HG03432 (cell line): ENCODE data around the gene MYO5B.
"Not testable (repeated sequence)": the region's sequence is repeated elsewhere in the genome, so short reads cannot be mapped to it uniquely, and the experiment has no call there.

Source experiments
- ATAC-seq: cut with Tn5 transposase; IDR thresholded peaks from one replicate; pipeline ENCODE4 v1.9.1; 2021; ENCODE audit warnings: mild to moderate bottlenecking, moderate library complexity; ENCODE audit not compliant: unreplicated experiment

The MYO5B gene

GRCh38 chr18:49845629-49846360 is 349.2 kb downstream of the MYO5B start:
- no peak for ATAC-seq

GRCh38 chr18:49844903-49845302 is 350.0 kb downstream of the MYO5B start:
- ATAC-seq = no peak

GRCh38 chr18:49843778-49844625 is 350.9 kb downstream of the MYO5B start:
- ATAC-seq = no peak

GRCh38 chr18:49843131-49843530 is 351.8 kb downstream of the MYO5B start:
- no peak for ATAC-seq

GRCh38 chr18:49842656-49843055 is 352.3 kb downstream of the MYO5B start:
- no peak for ATAC-seq

- ATAC-seq = no peak
Observed at GRCh38 chr18:49841236-49842217, 353.4 kb downstream of the MYO5B start.

GRCh38 chr18:49839012-49839411 is 355.9 kb downstream of the MYO5B start:
- no peak for ATAC-seq

GRCh38 chr18:49838381-49838780 is 356.6 kb downstream of the MYO5B start:
- ATAC-seq = no peak

GRCh38 chr18:49837889-49838288 is 357.1 kb downstream of the MYO5B start:
- ATAC-seq = no peak

- ATAC-seq = not testable (repeated sequence)
Observed at GRCh38 chr18:49837316-49837835, 357.6 kb downstream of the MYO5B start.

- no peak for ATAC-seq
Observed at GRCh38 chr18:49835405-49835804, 359.5 kb downstream of the MYO5B start.

GRCh38 chr18:49834258-49834657 is 360.7 kb downstream of the MYO5B start:
- no peak for ATAC-seq

- no peak for ATAC-seq
Observed at GRCh38 chr18:49833814-49834213, 361.1 kb downstream of the MYO5B start.

- ATAC-seq = no peak
Observed at GRCh38 chr18:49832221-49832647, 362.7 kb downstream of the MYO5B start.

GRCh38 chr18:49827996-49828395 is 367.0 kb downstream of the MYO5B start:
- ATAC-seq = no peak

GRCh38 chr18:49819823-49820671 is 374.9 kb downstream of the MYO5B start:
- ATAC-seq = no peak

- ATAC-seq = no peak
Observed at GRCh38 chr18:49819071-49819662, 375.8 kb downstream of the MYO5B start.

- no peak for ATAC-seq
Observed at GRCh38 chr18:49817947-49818346, 377.0 kb downstream of the MYO5B start.

- no peak for ATAC-seq
Observed at GRCh38 chr18:49815927-49816326, 379.0 kb downstream of the MYO5B start.
